A172 (cell line): ENCODE data around the gene MATCAP1. TPM values are rescaled to one million over a fixed set of nuclear protein-coding genes. Genes with fewer than 3 reads are reported as not detected.

Experiments used
- DNase-seq: peaks from one replicate; pipeline ENCODE4 v3.0.0-alpha.2; 2015; ENCODE audit warnings: low spot score
- total RNA-seq: library from RNA; depleted of rRNA; stranded (reverse); fragments of >200 nt; shearing (Covaris generic); gene quantifications from 2 replicates; pipeline ENCODE4 v1.2.3, GENCODE V29; 2014; rRNA removed

Gene MATCAP1
- 15.6 and 17.5 TPM in 2 replicates for total RNA-seq

- DNase-seq: peak; percentile 99
These were observed at the start of gene MATCAP1 for GRCh38 chr16:67183627-67184452. MATCAP1 (minus strand) TSS chr16:67183963; CDS start chr16:67180610, 3,353 bp downstream.

- no peak for DNase-seq
These were observed 47.3 kb upstream of the MATCAP1 start for GRCh38 chr16:67230809-67231660.

GRCh38 chr16:67229906-67230808, 46.4 kb upstream of the MATCAP1 start:
- DNase-seq: no peak

GRCh38 chr16:67228905-67229304, 45.1 kb upstream of the MATCAP1 start:
- no peak for DNase-seq

GRCh38 chr16:67228034-67228785, 44.4 kb upstream of the MATCAP1 start:
- DNase-seq: no peak

- DNase-seq: no peak
These were observed 43.8 kb upstream of the MATCAP1 start for GRCh38 chr16:67227567-67227921.

GRCh38 chr16:67226804-67227566, 43.2 kb upstream of the MATCAP1 start, which contains the start of gene TMEM208:
TMEM208 (plus strand) TSS chr16:67227130; CDS start chr16:67227219, 89 bp downstream.
- peak; percentile 97 for DNase-seq

GRCh38 chr16:67226295-67226803, 42.6 kb upstream of the MATCAP1 start:
- DNase-seq: no peak

- DNase-seq: no peak
These were observed 40.2 kb upstream of the MATCAP1 start for GRCh38 chr16:67223992-67224391.

- no peak for DNase-seq
These were observed 33.1 kb upstream of the MATCAP1 start for GRCh38 chr16:67216612-67217490.

GRCh38 chr16:67215706-67216105, 31.9 kb upstream of the MATCAP1 start:
- DNase-seq: no peak

GRCh38 chr16:67213197-67214019, 29.6 kb upstream of the MATCAP1 start:
- DNase-seq: no peak

GRCh38 chr16:67212766-67213165, 29.0 kb upstream of the MATCAP1 start:
- peak; percentile 55 for DNase-seq

GRCh38 chr16:67211674-67212073, 27.9 kb upstream of the MATCAP1 start:
- no peak for DNase-seq

GRCh38 chr16:67210069-67210937, 26.5 kb upstream of the MATCAP1 start:
- no peak for DNase-seq

GRCh38 chr16:67209565-67209964, 25.8 kb upstream of the MATCAP1 start:
- DNase-seq: no peak
